ENCODE data around the gene KRTAP5-5. TPM values are rescaled to one million over a fixed set of nuclear protein-coding genes. Genes with fewer than 3 reads are reported as not detected.

Gene KRTAP5-5
- total RNA-seq, 2 experiments from 2014 or later = not detected

DNA sequence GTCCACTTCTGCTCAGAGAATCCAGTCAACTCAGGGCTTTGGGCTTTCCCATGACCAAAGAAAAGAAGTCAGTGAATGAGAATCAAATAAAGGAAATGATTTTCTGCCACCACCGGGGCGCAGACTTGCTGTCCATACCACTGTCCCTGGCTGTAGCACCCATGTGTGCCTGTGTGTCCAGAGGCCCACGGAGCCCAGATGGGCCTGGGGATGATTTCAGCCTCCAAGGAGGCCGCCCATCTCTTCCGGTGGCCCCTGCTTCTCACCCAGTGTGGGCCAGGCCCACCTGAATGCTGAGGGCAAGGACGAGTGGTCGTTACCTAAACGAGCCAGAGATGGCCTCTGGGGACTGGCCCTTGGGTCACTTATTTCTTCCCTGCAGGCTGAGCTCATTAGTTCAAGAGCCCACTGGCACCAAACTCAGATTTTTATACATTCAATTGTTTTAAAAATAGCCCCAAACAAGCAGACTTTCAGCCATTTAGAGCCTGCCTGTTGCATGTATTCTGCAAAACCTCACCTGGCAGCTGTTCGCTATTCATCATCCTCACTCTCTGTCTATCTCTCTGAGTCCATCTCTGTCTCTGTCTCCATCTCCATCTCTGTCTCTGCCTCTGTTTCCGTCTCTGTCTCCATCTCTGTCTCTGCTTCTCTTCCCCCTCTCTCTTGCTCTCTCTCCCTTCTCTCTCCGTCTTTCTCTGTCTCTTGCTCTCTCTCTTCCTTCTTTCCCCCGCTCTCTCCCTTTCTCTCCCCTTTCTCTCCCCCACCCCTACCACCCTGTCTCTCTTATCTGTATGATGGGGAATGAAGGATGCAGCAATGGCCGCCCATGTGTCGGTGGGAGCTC is 24.2 kb downstream of the KRTAP5-5 start:
- POLR2A ChIA-PET = no interaction called here
- TF ChIP-seq, protein P1, sequence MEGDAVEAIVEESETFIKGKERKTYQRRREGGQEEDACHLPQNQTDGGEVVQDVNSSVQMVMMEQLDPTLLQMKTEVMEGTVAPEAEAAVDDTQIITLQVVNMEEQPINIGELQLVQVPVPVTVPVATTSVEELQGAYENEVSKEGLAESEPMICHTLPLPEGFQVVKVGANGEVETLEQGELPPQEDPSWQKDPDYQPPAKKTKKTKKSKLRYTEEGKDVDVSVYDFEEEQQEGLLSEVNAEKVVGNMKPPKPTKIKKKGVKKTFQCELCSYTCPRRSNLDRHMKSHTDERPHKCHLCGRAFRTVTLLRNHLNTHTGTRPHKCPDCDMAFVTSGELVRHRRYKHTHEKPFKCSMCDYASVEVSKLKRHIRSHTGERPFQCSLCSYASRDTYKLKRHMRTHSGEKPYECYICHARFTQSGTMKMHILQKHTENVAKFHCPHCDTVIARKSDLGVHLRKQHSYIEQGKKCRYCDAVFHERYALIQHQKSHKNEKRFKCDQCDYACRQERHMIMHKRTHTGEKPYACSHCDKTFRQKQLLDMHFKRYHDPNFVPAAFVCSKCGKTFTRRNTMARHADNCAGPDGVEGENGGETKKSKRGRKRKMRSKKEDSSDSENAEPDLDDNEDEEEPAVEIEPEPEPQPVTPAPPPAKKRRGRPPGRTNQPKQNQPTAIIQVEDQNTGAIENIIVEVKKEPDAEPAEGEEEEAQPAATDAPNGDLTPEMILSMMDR (IDR thresholded peaks at IDR 0.05) = no peak
- no peaks in the 10 kb centered on the region for H3K36me3 Mint-ChIP-seq (ENCODE audit: low read depth)
- peaks cover 16% of the 10 kb centered on the region for H3K27me3 Mint-ChIP-seq
- no peak overlapping the region for H3K4me3 Mint-ChIP-seq
- H3K9me3 Mint-ChIP-seq = no peaks in the 10 kb centered on the region
- CTCF ChIA-PET = interaction anchor here (0.7 to 7.4 kb wide), 30 partner anchors 13 to 500 kb away, joined by 3 to 95 read pairs (median 6); partner anchors contain the start of genes KRTAP5-5 and SYT8
- DNase-seq (no peak), ATAC-seq (no peak)
- no peaks in the 10 kb centered on the region for H3K4me1 Mint-ChIP-seq (ENCODE audit: low read depth)
- intact Hi-C loops (cut with micrococcal nuclease) = loop anchor here (5.0 kb wide), 1 partner anchor 174 kb away; no protein-coding TSS in a partner anchor
- no peak overlapping the region for H3K27ac Mint-ChIP-seq

DNA sequence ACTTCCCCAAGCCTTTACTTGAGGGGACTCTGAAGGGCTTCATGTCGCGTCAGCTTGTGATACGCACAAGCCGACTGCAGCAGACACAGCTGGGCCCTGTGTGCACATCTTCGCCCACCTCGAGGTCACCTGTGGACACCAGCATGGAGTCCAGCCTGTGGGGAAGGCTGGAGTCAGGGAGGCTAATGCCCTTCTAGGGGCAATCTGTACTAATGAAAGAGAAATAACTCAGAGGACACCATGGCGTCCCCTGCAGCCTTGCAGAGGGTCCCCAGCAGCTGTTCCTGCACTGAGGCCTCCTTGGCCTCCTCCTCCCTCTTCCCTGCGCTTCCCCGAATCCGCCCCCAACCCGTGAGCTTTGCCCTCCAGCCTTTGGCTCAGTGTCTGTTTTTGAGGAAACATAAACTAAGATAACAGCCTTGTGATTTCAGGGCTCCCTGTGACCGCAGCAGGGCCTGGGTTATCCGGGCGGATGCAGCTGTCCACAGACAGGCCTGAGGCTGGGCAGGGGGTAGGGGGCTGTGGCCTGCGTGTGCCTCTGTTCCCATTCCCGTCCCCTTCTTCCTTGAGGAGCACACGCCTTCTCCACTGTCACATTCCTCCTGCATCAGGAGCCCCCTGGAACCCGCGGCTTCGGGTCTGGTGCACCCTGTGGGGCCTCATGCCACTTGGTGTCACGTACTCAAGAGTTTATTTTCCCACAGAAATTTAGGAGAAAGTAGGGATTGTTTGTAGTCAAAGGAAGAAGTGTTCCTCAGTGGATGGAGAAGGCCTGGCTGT is 25.0 kb downstream of the KRTAP5-5 start:
- ATAC-seq (no peak), DNase-seq (no peak)
- Mint-ChIP-seq H3K4me3 (no peak overlapping the region), H3K27ac (no peak overlapping the region), H3K4me1 (ENCODE audit: low read depth) (no peaks in the 10 kb centered on the region), H3K27me3 (peaks cover 19% of the 10 kb centered on the region), H3K9me3 (no peaks in the 10 kb centered on the region), H3K36me3 (ENCODE audit: low read depth) (no peaks in the 10 kb centered on the region)
- ChIA-PET POLR2A (no interaction called here), CTCF (interaction anchor here (0.7 to 7.4 kb wide), 7 partner anchors 14 to 347 kb away, joined by 3 to 95 read pairs (median 27); partner anchors contain the start of gene SYT8)
- intact Hi-C loops (cut with micrococcal nuclease) = loop anchor here (5.0 kb wide), 1 partner anchor 173 kb away; no protein-coding TSS in a partner anchor
- TF ChIP-seq, protein P1 (IDR thresholded peaks at IDR 0.05) = no peak

DNA sequence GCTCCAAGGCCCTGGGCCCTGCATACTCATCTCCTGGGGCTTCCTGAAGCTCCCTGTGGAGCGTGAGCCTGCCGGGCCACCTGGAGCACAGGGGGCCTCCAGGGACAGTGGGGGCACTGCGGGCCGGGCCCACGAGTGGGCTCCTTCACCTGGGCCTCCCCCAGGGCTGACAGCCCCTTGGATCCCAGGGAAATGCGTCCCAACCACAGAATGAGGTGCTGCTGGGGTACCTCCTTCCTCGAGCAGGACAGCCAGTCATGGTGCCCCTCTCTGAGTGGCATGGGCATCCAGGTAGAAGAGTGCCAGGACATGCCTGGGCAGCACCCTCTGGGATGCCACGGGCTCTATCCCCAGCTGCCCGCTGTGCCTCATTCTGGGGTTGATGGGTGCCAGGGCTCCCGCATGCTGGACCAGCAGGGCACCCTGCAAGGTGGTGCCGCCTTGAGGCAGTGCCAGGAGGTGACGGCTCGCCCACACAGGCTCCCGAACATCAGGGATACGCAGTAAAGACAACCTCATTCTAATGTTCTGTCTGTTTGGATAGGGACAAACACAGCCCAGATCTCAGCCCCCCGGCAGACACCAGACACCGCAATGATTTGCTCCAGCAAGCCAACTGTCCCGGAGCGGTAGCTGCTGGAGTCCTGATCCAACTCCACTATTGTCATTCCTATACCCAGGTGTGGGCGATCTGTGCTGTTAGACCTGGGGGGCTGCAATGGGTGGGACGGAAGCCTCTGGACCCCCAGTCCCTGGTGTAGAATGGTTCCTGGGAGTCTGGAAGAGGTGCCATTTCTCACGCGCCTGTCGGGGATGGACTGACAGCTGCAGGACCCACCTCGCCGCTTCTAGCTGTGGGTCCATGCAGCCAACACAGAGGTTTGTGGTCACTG is 25.8 kb downstream of the KRTAP5-5 start:
- ChIA-PET POLR2A (no interaction called here), CTCF (interaction anchor here (3.1 to 7.4 kb wide), 3 partner anchors 15 to 178 kb away, joined by 56 to 95 read pairs (median 86); partner anchors contain the start of gene SYT8)
- TF ChIP-seq, protein P1 (IDR thresholded peaks at IDR 0.05) = no peak
- intact Hi-C loops (cut with micrococcal nuclease) = no loop called here
- DNase-seq = no peak
- H3K36me3 Mint-ChIP-seq (ENCODE audit: low read depth) = no peaks in the 10 kb centered on the region
- no peak for ATAC-seq
- H3K9me3 Mint-ChIP-seq = no peaks in the 10 kb centered on the region
- no peak overlapping the region for H3K27ac Mint-ChIP-seq
- H3K4me3 Mint-ChIP-seq = no peak overlapping the region
- no peaks in the 10 kb centered on the region for H3K4me1 Mint-ChIP-seq (ENCODE audit: low read depth)
- peaks cover 28% of the 10 kb centered on the region for H3K27me3 Mint-ChIP-seq

DNA sequence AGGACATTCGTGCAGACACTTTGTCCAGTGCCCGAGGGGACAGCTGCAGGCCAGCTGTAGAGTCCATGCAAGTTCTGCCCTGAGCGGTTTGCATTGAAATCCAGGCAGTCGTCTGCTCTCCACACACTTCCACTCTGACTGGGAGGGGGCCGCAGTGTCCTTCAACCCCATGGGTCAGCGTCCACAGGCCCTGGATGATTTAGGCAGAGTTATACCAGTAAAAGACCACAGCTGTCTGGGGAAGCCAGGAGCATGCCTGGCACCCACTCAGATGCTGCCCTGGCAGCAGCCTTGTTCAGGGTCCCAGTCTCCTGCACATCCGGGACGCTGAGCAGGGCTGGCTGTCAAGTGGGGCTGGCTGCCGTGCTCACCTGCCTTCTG is 26.5 kb downstream of the KRTAP5-5 start:
- Mint-ChIP-seq H3K27ac (no peak overlapping the region), H3K36me3 (ENCODE audit: low read depth) (no peaks in the 10 kb centered on the region), H3K4me1 (ENCODE audit: low read depth) (no peaks in the 10 kb centered on the region), H3K4me3 (no peak overlapping the region), H3K9me3 (no peaks in the 10 kb centered on the region), H3K27me3 (peaks cover 29% of the 10 kb centered on the region)
- ChIA-PET POLR2A (no interaction called here), CTCF (no interaction called here)
- TF ChIP-seq, protein P1 (IDR thresholded peaks at IDR 0.05) = no peak
- ATAC-seq (no peak), DNase-seq (no peak)
- intact Hi-C loops (cut with micrococcal nuclease) = no loop called here

Data from activated CD8-positive, alpha-beta T cell treated with anti-CD3 and anti-CD28 coated beads for 36 hours (primary cell).